Activated CD8-positive, alpha-beta memory T cell treated with anti-CD3 and anti-CD28 coated beads, Interleukin-2, amount 10 ng/mL, durations not matched to agents 7 days and 5 days (primary cell): ENCODE results near the gene RBFOX1. TPM values are rescaled to one million over a fixed set of nuclear protein-coding genes. Genes with fewer than 3 reads are reported as not detected.

Experiments
- ATAC-seq: fragments of 150-1000 bp; cut with Tn5 transposase; one replicate; pipeline ENCODE4 v1.10.0; 2021; ENCODE audit warnings: moderate library complexity
- CTCF ChIA-PET: fragments of 350-600 bp; sonication (Branson Sonifier 250); formaldehyde crosslinking; loops from one replicate; lab custom pipeline; 2021; ENCODE audit warnings: antibody characterized with exemption; lab: Charles Lee
- DNase-seq: peaks from one replicate; pipeline ENCODE4 v3.0.0-alpha.2; 2020
- H3K27ac Mint-ChIP-seq: one replicate; pipeline ENCODE4 v1.8.0; 2021; ENCODE audit warnings: mild to moderate bottlenecking, mixed read lengths
- H3K27me3 Mint-ChIP-seq: one replicate; pipeline ENCODE4 v1.8.0; 2021; ENCODE audit warnings: mixed read lengths
- H3K36me3 Mint-ChIP-seq: one replicate; pipeline ENCODE4 v1.8.0; 2021; ENCODE audit warnings: mild to moderate bottlenecking, mixed read lengths
- H3K4me1 Mint-ChIP-seq: one replicate; pipeline ENCODE4 v1.8.0; 2021; ENCODE audit warnings: mixed read lengths
- H3K4me3 Mint-ChIP-seq: one replicate; pipeline ENCODE4 v1.8.0; 2021; ENCODE audit warnings: mild to moderate bottlenecking, moderate library complexity, mixed read lengths
- H3K9me3 Mint-ChIP-seq: one replicate; pipeline ENCODE4 v1.8.0; 2022; ENCODE audit warnings: low read depth, mixed read lengths
- total RNA-seq, 2 experiments: library from RNA; stranded (reverse); gene quantifications; one replicate each; pipeline ENCODE4 v1.2.3, GENCODE V29; 2021

The RBFOX1 gene
- total RNA-seq, 2 experiments from 2014 or later, result not detected

DNA sequence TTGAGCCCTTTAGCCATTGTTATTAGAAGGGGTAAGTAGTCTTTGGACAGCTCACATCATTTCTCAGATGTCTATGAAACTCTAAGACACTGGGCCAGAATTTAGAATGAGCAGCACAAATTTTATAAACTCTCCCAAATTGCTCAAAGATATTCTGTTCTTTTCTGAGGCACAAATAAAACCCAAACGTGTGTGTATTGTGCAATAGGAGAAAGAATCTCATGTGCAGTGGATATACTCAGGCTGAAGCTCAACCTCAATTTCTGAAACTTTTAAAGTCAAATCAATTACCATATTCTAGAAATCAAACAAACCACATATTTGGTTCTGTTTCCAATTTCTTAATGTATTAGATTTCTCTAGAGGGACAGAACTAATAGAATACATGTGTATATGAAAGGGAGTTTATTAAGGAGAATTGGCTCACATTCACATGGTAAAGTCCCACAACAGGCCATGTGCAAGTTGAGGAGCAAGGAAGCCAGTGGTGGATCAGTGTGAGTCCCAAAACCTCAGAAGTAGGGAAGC is 403.6 kb downstream of the RBFOX1 start:
- Mint-ChIP-seq H3K4me3 (no peak overlapping the region), H3K4me1 (no peaks in the 10 kb centered on the region), H3K9me3 (peaks cover 15% of the 10 kb centered on the region), H3K36me3 (no peaks in the 10 kb centered on the region), H3K27me3 (no peaks in the 10 kb centered on the region), H3K27ac (no peak overlapping the region)
- DNase-seq (no peak), ATAC-seq (no peak)
- CTCF ChIA-PET, result no interaction called here

DNA sequence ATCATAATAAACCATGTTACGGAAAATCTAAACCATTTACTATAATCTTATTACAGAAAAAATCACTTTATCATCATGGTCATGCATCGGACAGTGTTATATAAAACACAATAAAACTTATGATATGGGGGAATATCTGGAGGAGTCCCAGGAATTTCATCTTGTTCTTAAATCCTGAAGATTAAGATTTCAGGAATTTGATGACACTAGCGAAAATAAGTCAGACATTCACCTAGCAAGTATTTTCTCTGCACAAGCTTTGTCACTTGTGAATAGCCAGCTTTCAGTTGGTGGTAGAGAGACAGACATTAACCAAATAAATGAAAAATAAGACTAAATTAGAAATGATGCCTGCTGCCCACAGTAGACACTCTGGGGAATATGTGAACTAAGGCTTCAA is 410.0 kb downstream of the RBFOX1 start:
- CTCF ChIA-PET, result no interaction called here
- DNase-seq, result no peak
- H3K4me3 Mint-ChIP-seq, result no peak overlapping the region

DNA sequence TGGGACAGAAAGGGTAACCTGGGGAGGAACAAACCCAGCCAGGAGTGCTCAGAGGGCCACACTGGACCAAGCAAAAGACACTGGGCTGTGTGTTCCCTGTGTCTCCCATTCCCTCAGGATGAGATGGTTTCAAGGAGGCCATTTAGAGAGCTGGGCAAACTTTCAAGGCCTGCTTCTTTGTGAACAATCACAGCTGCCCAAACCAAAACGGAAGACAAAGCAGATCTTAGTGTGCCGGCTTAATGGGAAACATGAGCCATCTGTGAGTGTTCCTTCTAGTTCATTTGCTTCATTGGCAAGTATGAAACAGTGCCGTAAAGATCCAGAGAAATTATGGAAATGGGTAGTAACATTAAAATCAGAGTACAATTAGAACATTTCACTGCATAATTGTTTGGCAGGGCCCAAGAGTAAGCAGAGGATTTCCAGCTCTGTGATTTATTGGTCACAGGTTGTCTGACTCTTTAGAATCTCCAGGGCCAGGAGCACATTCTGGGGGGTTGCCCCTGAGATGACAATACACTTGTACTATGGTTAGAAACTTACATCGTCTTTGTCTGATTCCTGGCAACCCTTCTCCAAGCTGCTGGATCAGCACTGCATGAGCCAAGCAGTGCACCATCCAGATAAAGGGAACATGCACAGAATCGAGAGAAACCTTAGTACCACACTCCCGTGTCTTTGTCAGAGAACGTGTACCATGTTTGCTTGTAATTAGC is 412.1 kb downstream of the RBFOX1 start:
- Mint-ChIP-seq H3K27ac (no peak overlapping the region), H3K4me1 (no peaks in the 10 kb centered on the region), H3K4me3 (no peak overlapping the region), H3K36me3 (no peaks in the 10 kb centered on the region), H3K27me3 (no peaks in the 10 kb centered on the region), H3K9me3 (peaks cover 13% of the 10 kb centered on the region)
- CTCF ChIA-PET, result no interaction called here
- DNase-seq (no peak), ATAC-seq (no peak)

More for the DNA sequence above, 410.0 kb downstream of the RBFOX1 start:
- Mint-ChIP-seq H3K4me1 (no peaks in the 10 kb centered on the region), H3K27ac (no peak overlapping the region), H3K9me3 (peaks cover 11% of the 10 kb centered on the region), H3K27me3 (no peaks in the 10 kb centered on the region), H3K36me3 (no peaks in the 10 kb centered on the region)
- ATAC-seq, result no peak

- DNase-seq (no peak), ATAC-seq (no peak)
- Mint-ChIP-seq H3K27ac (no peak overlapping the region), H3K36me3 (no peaks in the 10 kb centered on the region), H3K4me3 (no peak overlapping the region), H3K4me1 (no peaks in the 10 kb centered on the region), H3K9me3 (peaks cover 15% of the 10 kb centered on the region), H3K27me3 (no peaks in the 10 kb centered on the region)
- CTCF ChIA-PET, result no interaction called here
Observed at GRCh38 chr16:7745276-7745675, 412.6 kb downstream of the RBFOX1 start.

DNA sequence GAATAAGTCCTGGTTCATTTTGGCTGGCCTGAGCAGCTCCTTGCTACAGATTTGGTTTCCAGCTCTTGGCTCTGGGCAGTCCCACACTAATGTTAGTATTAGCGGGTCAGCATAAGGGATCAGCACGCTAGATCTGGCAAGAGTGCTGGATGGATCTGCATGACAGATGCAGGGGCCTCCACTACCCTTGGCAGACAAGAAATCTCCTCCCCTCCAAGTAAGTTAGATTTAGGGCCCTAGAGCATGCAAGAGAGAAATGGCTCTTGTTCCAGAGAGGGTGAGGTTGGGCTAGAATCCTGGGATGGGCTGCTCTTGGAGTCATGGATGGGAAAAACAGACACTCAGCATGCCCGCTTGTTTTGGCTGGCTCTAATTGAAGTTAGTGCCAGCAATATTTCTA is 414.3 kb downstream of the RBFOX1 start:
- DNase-seq, result no peak
- Mint-ChIP-seq H3K4me3 (no peak overlapping the region), H3K36me3 (no peaks in the 10 kb centered on the region), H3K4me1 (no peaks in the 10 kb centered on the region), H3K27ac (no peak overlapping the region), H3K9me3 (peaks cover 11% of the 10 kb centered on the region), H3K27me3 (no peaks in the 10 kb centered on the region)
- no peak for ATAC-seq
- CTCF ChIA-PET, result no interaction called here

GRCh38 chr16:7748522-7748921 is 415.9 kb downstream of the RBFOX1 start:
- Mint-ChIP-seq H3K36me3 (no peaks in the 10 kb centered on the region), H3K4me1 (no peaks in the 10 kb centered on the region), H3K27me3 (no peaks in the 10 kb centered on the region), H3K27ac (no peak overlapping the region), H3K4me3 (no peak overlapping the region), H3K9me3 (peaks cover 11% of the 10 kb centered on the region)
- DNase-seq (no peak), ATAC-seq (no peak)
- CTCF ChIA-PET, result no interaction called here

DNA sequence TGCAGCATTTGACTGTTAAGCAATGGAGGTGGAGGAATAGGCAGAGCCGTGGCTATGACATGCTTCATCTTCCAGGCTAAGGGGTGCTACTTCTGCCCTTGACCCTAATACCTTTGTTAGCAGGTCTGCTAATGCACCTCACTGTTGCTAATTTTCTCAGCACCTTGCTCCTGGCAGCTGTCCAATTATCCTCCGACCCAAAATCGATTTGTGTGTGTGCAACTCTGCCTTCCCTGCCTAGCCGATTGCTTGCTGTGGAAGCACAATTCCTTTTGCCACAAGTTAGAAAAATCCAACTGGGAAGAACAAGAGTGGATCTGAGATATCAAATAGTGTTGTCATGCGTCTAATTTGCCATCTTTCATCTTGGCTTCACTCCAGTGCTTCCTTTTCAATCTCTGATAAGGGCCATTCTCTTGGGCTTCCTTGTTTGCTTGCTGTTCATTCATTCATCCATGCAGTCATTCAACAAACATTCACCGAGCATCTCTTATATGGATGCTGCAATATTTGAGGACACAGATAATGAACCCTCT is 422.8 kb downstream of the RBFOX1 start:
- ATAC-seq (no peak), DNase-seq (no peak)
- no peak overlapping the region for H3K27ac Mint-ChIP-seq
- H3K36me3 Mint-ChIP-seq, result no peaks in the 10 kb centered on the region
- peaks cover 14% of the 10 kb centered on the region for H3K9me3 Mint-ChIP-seq
- H3K4me3 Mint-ChIP-seq, result no peak overlapping the region
- CTCF ChIA-PET, result no interaction called here
- H3K4me1 Mint-ChIP-seq, result no peaks in the 10 kb centered on the region
- H3K27me3 Mint-ChIP-seq, result no peaks in the 10 kb centered on the region
